ENCODE data around the gene ADISSP.

- no peak for TF ChIP-seq EZH2 (IDR thresholded peaks at IDR 0.05; ENCODE audit: insufficient read depth, low read length)
- TF ChIP-seq, protein P1, sequence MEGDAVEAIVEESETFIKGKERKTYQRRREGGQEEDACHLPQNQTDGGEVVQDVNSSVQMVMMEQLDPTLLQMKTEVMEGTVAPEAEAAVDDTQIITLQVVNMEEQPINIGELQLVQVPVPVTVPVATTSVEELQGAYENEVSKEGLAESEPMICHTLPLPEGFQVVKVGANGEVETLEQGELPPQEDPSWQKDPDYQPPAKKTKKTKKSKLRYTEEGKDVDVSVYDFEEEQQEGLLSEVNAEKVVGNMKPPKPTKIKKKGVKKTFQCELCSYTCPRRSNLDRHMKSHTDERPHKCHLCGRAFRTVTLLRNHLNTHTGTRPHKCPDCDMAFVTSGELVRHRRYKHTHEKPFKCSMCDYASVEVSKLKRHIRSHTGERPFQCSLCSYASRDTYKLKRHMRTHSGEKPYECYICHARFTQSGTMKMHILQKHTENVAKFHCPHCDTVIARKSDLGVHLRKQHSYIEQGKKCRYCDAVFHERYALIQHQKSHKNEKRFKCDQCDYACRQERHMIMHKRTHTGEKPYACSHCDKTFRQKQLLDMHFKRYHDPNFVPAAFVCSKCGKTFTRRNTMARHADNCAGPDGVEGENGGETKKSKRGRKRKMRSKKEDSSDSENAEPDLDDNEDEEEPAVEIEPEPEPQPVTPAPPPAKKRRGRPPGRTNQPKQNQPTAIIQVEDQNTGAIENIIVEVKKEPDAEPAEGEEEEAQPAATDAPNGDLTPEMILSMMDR (IDR thresholded peaks at IDR 0.05; ENCODE audit: insufficient read depth, low read depth, low read length): no peak
Measured at GRCh38 chr20:3757268-3757667, 10.3 kb downstream of the ADISSP start.
